Myocyte (in vitro differentiated cells): Measurements from ENCODE around the gene ACVR2B. TPM values are rescaled to one million over a fixed set of nuclear protein-coding genes. Genes with fewer than 3 reads are reported as not detected.

ENCODE experiments used
- DNase-seq: peaks from one replicate; pipeline ENCODE4 v3.0.0-alpha.2; 2012; ENCODE audit warnings: low read depth
- total RNA-seq: library from RNA; depleted of rRNA; stranded (reverse); fragments of >200 nt; gene quantifications from 2 replicates; pipeline ENCODE4 v1.2.3, GENCODE V29; 2014

Gene ACVR2B
- total RNA-seq, 1 donor from 2014 or later, result 2.9 TPM

DNA sequence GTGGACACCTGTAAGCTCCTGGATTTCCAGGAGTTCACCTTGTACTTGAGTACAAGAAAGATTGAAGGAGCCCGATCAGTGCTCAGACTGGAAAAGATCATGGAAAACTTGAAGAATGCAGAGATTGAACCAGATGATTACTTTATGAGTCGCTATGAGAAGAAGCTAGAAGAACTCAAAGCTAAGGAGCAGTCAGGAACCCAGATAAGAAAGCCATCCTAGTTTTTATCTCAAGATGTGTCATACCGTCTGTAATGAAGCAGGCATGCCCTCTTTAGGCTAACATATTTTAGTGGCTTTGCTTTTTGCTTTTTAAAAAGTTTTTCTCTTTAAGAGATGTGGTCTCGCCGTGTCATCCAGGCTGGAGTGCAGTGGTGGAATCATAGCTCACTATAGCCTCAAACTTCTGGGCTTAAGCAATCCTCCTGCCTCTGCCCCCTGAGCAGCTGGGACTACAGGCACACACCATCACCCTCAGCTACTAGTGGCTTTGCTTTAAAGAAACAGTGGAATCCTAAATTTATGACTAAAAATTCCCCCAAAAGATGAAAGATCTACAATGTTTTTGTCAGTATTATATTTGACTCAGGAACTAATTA, 70.5 kb downstream of the ACVR2B start:
- DNase-seq, result no peak

DNA sequence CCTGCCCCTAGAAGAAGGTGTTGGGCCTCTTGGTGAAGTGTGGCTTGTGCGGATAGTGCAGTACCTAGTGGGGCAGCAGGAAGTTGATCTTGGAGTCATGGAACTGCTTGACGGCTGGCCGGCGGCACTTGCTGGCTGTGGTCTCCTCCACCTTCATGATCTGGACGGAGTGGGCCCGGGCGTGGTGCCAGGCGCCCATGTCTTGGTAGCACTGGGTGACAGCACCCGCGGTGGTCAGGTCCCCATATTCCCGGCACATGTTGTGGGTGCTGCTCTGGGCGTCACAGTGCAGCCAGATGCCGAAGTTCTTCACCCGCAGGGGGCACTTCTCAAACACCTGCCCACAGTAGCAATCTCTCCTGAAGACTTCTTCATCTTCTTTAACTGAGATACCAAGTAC, 73.1 kb downstream of the ACVR2B start:
- no peak for DNase-seq

DNA sequence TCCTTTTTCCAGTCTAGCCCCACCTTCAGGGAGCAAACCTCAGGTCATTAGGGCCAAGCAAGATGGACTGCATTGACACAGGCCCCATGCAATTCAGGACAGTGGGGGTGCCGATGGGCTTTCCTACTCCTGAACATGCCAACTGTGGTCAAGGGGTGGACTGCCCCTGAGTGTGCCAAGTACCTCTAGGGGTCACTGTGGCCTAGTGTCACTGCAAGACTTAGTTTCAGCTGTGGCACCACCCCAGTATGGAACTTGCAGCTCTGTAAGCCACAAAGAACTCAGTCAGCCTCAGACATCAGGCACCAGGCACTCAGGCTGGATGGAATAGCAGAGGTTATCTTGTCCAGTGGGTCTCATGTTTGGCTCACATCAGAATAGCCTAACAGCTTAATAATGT, 74.8 kb downstream of the ACVR2B start:
- peak; percentile 93 for DNase-seq

DNA sequence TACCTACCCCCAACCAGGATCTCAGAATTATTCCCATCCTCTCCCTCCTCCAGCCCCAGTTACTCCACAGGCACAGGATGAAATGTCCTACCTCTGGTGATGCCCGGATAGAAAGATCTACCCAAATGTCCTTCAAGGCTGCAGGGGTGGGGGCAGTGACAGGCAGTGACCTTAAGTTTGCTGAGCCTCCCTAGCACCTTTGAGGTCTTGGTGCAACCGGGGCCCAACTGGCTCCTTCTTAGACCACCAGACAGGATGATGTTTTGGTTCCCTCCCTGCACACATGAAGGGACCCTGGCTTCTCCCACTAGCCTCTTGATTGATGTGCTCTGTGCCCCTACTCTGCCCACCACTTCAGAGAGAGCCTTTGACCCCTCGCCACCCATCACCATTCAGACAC, 78.8 kb downstream of the ACVR2B start:
- no peak for DNase-seq

DNA sequence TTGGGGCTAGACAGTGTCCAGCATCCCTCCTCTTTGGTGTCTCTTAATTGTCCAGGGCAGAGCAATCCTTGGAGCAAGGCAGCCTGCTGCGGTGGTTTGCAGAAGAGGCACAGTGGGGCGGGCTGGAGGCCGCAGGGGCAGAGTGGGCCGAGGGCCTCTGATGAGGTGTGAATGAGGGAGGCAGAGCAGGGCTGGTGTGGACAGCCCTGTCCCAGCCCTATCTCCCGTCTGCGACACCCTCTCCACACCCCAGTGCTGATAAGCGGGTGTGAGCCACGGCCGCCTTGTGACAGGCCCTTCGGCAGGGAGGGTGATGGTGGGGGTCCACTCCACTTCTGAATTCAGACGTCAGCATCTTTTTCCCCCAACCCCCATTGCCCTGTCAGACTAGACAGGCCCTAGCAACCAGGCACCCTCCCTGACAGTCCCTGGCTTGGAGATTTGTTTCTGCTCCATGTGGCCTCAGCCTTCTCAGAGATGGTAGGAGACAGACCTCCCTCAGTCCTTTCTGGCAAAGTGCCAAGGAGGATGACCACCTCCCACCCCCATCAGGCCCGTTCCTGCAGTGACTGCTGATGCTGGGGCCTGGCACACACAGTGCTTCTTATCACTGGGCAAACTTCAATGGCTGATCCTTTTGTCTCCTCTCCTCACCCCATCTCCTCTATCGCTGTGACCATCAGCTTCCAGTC, 79.7 kb downstream of the ACVR2B start:
- DNase-seq, result no peak

DNA sequence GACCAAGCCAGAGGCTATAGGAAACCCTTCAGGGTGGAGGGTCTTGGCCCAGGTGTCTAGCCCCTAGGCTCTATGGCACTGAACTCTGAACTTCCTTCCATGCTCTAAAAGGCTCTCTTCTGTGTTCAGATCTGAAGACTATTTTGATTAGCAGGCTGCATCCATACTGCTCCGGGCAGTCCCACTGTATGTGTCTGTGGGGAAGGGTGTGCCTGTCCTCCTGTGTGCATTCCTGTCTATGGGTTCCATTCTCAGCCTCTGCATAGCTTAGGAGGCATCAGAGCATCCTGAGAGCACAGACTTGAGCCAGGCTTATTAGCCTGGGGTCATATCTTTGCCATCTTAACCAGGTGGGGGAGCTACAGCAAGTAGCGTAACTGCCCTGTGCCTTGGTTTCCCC, 80.5 kb downstream of the ACVR2B start:
- DNase-seq, result no peak

DNA sequence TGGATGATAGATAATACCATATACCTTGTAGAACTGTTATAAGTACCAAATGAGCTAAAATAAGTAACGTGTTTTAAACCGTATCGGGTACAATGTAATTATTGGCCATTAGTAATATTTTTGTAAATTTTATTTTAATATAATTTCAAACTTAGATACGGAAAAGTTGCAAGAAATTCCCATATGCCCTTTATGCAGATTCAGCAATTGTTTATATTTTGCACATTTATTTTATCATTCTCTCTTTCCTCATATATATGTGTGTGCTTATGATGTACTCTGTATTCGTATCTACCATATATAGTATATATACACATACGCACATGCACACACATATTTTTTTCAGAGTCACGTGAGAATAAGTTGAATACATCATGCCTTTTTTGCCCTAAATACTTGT, 80.9 kb downstream of the ACVR2B start:
- no peak for DNase-seq

DNA sequence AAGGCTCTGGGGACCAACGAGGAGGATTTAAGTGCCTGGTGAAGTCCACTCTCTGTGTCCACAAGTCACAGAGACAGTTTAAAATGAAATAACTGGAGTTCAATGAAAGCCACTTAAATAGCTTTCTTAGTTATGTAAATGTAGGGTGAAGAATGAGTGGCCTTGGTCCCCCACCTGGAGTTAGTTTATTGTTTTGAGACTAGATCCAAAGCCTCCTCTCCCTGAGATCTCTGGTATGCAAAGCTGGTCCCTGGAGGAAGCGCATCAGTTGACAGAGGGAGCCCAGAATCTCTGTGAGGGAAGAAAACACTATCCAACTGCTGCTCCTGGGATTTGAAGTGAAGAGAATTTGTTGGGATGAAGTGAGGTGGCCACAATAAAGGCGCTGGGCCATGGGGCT, 83.0 kb downstream of the ACVR2B start:
- no peak for DNase-seq

DNA sequence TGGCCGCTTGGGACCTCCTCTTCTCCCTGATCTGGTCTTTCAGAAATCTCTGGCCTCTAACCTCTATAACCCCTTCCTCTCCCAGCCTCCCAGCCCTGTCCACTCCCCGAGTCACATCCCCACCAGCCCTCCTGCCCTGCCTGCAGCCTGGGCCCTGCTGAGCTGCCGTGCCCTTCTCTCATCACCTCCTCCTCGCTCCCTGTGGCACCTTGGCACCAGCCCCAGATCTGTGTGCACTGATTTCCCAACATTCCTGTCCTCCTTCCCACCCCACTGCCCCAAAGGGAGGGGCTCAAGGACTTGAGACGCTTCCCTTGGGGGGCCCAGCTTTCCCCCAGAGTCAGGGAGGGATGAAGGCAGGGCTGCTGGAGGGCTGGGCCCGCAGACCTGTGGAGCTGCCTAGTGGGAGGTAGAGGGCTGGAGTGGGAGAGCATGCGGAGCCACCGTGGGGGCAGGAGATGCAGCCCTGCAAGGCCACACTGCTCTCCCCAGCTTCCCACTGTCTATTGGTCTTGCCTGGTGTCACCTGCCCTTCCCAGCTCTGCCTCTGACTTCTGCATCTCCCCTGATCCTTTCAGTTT, 85.2 kb downstream of the ACVR2B start:
- no peak for DNase-seq

DNA sequence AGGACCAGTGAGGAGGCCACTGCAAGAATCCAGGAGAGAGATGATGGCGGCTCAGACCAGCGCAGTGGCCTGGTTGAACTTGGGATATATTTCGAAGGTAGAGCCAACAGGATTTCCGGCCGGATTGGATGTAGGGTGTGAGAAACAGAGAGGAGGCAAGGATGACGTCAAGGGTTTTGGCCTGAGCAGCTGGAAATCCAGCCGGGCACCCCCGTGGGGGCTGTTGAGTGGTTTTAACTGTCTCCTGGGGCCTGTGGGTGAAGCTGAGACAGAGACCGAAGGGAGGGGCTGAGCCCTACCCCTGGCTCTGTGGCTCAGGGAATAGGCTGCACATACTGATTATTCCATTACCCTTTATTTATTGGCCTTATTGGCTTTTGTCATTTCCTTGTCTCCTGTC, 88.1 kb downstream of the ACVR2B start:
- peak; percentile 98 for DNase-seq

Other genes starting within 250 kb of the ACVR2B start
- gene SLC22A13, start 188.1 kb upstream of the ACVR2B start, total RNA-seq, result 0.16 and 0.40 TPM in 2 replicates
- gene SLC22A14, start 171.6 kb upstream of the ACVR2B start, total RNA-seq, result 0.78 and 0.83 TPM in 2 replicates
- 1.5 and 1.9 TPM in 2 replicates for gene XYLB, start 107.1 kb upstream of the ACVR2B start, total RNA-seq
- gene EXOG, start 42.5 kb downstream of the ACVR2B start, total RNA-seq, result 25.9 and 30.3 TPM in 2 replicates
- 72.3 and 194 TPM in 2 replicates for gene SCN5A, start 195.8 kb downstream of the ACVR2B start, total RNA-seq